ENCODE results near the gene KLK12.

Gene KLK12

GRCh38 chr19:51044327-51044726 lies 9.5 kb upstream of the KLK12 start:
- DNase-seq, result no peak

DNA sequence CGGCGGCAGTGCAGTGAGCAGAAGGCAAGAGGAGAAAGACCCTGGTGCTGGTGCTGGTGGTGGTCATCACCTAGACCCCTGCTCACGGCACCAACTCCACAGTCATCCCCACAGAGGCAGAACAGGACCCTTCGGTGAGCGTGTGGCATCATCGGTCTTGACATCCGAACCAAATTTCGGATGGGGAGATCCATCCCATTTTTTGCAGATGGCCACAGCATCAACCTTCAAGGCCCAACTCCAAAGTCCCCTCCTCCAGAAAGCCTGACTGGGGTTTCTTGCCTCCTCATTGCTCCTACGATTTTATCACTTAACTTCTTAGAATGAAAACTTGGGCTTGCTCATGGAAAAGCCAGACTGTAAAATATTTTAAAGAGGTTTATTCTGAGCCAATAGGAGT lies 8.7 kb upstream of the KLK12 start:
- DNase-seq, result no peak

- no peak for DNase-seq
Observed at GRCh38 chr19:51040151-51040550, 5.3 kb upstream of the KLK12 start.

DNA sequence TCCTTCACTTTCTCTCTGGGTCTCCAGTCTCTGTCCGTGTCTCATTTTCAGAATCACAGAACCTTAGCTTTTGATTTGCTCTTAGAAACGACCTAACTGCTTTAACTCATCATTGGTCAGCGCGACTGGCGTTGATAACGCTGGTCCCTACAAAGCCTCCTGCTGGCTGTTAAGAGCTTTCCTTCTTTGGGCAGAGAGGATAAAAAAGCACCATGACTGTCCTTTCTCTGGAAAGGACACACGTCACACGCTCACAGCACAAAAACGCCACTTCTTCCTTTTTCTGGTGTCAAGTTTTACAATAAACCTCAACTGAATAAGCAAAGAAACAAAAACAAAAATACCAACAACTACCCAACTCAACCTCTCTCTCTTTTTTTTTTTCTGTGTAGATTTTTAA lies 1.7 kb upstream of the KLK12 start:
- no peak for DNase-seq

GRCh38 chr19:51031880-51032225 lies 2.9 kb downstream of the KLK12 start:
- no peak for DNase-seq

DNA sequence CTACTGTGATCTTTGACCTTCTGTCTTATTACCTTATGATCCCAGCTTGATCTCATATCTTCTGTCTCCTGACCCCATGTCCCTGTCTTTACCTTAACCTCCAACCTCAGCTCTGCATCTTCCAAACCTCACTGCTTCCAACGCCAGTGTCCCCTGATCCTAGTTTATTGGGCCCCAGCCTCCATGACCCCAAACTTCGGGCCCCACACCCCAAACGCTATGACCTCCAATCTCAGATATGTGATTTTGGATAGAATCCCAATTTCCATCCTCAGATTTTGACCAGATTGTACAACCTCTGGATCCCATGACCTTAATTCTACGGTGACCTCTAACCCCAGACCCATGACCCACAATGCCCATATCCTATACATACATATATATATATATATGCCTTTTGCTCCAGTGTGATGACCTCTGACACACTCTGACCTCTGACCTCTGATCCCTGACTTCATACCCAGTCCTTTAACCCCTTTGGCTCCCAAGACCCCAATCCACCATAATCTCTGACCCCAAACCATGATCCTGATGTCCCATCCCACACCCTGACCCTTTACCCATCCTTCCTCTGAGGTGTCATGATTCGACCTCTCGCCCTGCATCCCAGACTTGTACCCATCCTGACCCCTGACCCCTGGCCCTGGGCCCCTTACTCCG lies 3.5 kb downstream of the KLK12 start:
- DNase-seq, result no peak

DNA sequence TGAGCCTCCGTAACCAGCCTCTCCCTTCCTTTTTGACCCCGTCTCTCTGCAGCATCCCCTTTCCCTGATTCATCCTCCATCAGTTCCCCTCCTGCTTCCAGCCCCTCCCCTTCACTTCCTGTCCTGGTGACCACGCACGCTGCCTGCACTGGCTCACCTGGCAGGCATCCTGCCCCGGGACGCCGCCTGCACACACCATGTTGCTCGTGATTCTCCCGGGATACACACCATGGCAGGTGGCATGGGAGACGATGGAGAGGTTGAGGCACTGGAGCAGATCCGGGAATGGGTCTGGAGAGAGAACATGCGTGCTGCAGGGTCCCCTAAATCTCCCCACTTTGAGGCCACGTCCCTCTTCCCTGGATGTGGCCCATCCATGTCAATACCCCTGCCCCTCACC lies 4.2 kb downstream of the KLK12 start:
- no peak for DNase-seq

GRCh38 chr19:51029718-51030117 lies 5.1 kb downstream of the KLK12 start:
- no peak for DNase-seq

- DNase-seq, result no peak
Observed at GRCh38 chr19:51027873-51028272, 6.9 kb downstream of the KLK12 start.

GRCh38 chr19:51027126-51027806 lies 7.5 kb downstream of the KLK12 start:
- no peak for DNase-seq

- no peak for DNase-seq
Observed at GRCh38 chr19:51026554-51026831, 8.3 kb downstream of the KLK12 start, which contains the start of gene KLK11. TSS of gene KLK11 (minus strand) at chr19:51026616. CDS start at chr19:51025631, 985 bp downstream.

DNA sequence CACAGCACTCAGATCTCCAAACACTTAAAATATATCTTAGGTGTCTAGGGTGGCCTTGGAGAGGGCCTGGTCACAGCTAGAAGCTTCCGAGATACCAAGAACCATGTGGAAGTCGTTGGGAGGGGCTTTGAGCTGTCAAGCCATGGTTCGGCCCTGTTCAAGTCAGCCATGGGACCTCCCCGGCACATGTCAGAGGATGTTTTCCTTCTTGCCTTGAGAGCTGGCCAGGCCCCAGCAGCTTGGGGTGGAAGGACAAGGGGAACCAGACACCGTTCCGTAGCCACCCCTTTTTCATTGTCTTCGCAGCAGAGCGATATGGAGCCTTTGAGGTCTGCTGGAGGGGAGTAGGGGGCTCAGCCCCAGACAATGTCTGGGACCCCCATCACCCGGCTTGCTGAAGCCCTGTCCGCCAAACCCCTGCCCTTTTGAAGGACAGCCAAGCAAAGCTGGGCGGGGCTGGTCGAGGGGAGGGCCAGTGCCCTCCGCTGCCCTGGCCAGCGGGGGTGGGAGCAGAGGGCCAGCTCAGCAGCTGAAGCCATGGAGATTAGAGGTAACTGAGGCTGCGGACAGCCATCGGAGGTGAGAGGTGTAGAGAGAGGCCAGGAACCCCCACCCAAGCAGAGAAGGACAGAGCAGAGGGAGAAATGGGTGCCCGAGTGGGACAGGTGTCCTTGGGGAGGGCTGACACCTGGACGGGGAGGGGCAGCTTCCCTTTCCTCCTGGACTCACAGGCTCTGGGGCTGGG lies 8.8 kb downstream of the KLK12 start:
- no peak for DNase-seq

DNA sequence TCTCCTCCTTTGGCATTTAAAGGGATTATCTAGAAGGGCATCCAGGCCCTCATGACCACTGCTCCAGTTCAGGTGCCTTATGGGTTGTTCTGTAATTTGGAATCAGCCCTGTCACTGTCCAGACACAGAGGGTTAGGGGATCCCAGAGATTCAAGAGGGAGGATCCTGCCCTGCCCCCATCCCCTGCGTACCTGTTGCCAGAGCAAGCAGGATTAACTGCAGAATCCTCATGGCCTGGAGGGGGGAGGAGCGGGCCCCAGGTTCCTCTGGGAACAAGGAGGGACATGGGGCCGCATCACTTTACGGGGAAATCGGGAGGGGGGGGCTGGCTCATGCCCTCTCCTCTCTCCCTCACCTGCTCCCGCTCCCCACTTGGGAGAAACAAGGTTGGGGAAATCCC lies 9.4 kb downstream of the KLK12 start:
- DNase-seq, result no peak

GRCh38 chr19:51024924-51025323 lies 9.9 kb downstream of the KLK12 start:
- DNase-seq, result no peak

GRCh38 chr19:51023946-51024345 lies 10.9 kb downstream of the KLK12 start:
- DNase-seq, result no peak

DNA sequence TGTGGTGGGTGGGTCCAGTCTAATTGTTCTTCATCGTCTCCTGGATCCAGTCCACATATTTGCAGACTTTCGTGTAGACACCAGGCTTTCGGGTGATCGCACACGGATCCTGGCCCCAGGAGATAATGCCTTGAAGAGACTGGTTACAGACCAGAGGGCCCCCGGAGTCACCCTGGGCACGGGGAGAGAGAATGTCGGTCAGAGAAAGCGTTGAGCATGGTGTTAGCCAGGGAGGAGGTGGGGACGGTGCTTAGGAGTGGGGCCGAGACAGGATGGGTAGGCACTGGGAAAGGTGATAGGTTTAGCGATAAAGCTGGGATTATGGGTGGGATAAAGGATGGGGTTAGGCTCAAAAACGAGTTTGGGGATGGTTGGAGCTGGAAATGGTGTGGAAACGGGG lies 12.3 kb downstream of the KLK12 start:
- DNase-seq, result no peak

DNA sequence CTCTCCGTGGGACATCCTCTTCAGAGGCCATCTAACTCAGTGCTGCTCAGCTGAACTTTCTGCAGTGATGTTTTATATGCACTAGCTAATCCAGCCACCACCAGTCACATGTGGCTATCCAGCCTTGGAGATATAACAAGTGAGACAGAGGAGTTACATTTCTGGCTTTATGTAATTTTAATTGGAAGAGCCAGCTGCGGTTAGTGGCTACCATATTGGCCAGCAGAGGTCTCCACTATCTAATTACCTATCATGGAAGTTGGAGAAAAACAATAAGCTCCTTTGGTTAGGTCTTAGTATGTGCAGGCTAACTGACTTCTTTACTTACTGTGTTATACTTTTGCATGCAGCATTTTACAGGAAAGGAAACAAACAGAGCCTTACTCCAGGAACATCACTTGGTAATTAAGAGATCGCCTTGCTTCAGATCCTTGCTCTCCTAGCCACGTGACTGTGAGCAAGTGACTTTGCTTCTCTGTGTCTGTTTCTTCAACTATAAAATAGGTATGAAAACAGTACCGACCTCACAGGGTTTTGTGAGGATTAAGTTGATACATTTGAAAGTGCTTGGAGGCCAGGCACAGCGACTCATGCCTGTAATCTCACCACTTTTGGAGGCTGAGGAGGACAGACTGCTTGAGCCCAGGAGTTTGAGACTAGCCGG lies 13.7 kb downstream of the KLK12 start:
- DNase-seq, result peak; percentile 19

- no peak for DNase-seq
Observed at GRCh38 chr19:51019544-51019925, 15.3 kb downstream of the KLK12 start, which contains the start of gene KLK10. TSS of gene KLK10 (minus strand) at chr19:51019709. CDS start at chr19:51019130, 579 bp downstream.

GRCh38 chr19:51018745-51019543 lies 15.9 kb downstream of the KLK12 start:
- DNase-seq, result no peak

DNA sequence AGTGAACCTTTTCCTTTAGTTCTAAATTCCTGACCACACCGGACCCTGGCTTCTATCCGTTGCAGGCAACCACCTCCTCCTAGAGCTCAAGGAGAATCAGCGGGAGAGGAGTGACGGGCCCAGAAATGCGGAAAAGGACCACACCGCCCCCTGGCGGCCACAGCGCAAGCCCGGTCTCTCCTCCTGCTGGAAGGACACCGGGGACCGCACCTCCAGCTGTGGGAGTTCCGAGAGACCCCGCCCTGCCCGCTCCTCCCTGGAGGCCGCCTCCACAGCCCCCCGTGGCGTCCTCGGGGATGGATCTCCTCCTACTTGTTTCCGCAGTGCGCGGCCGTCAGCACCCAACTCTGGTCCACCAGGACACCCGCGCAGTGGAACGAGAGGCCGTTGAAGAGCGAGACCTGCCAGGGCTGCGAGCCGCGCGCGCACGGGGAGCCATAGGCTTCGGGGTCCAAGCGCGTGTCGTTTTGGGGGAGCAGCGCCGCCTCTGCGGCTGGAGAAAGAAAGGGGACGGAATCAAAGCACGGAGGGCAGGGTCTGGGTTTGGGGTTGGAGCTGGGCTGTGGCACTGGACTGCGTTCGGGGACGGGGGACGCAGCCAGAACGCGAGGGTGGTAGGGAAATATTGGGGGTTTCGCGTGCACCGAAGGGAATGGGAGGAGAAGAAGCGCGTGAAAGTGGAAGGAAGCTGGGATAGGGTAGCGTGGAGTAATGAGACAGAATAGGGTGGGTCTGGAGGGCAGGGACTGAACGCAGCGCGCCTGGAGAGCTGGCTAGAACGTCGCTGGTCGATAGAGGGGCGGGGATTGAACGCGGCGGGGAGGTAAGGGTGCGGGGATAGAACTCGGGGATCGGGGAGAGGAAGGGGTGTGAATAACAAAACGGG lies 17.8 kb downstream of the KLK12 start:
- DNase-seq, result peak; percentile 24

- no peak for DNase-seq
Observed at GRCh38 chr19:51015691-51016267, 19.0 kb downstream of the KLK12 start.
